DLD1 (cell line): Measurements from ENCODE around the gene USP31.
"Not testable (repeated sequence)": the region's sequence is repeated elsewhere in the genome, so short reads cannot be mapped to it uniquely, and the experiment has no call there.

Experiments used
- in situ Hi-C: cut with HindIII; loops from 2 replicates; pipeline ENCODE4 v1.10.0; 2017; ENCODE audit warnings: low sequenced_read_pairs

The USP31 gene

DNA sequence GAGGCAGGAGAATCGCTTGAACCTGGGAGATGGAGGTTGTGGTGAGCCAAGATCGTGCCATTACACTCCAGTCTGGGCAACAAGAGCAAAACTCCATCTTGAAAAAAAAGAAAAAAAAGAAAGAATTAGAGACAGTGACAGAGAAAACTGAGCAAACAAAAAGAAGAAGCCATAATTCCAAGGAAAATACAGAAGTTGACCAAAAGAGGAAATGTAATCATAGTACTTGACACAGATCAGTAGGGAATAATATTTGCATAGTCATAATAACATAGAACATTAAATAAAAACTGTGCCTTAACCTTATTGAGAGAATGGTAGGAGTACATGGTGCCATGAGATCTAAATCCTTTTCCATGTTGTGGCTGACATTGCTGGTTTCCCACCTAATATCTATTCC lies 14.7 kb upstream of the USP31 start:
- in situ Hi-C loops, result no loop called here

DNA sequence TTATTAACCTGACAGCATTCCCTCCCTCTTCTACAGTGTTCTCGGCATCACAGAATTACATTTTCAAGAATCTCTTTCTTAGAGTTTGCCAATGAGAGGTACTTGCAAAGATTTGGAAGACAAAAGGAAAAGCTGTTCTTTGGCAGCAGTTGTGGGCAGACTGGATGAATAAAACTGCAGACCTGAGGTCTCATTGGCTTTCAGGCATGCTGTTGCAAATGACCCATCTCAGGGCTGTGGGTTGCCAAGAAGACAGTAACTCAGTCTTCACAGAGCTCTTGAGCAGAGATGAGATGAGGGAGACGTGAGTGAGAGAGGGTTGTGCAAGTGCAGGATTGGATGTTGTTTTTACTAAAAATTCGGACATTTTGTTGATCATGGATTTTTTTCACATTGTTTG lies 11.3 kb upstream of the USP31 start:
- in situ Hi-C loops, result no loop called here

DNA sequence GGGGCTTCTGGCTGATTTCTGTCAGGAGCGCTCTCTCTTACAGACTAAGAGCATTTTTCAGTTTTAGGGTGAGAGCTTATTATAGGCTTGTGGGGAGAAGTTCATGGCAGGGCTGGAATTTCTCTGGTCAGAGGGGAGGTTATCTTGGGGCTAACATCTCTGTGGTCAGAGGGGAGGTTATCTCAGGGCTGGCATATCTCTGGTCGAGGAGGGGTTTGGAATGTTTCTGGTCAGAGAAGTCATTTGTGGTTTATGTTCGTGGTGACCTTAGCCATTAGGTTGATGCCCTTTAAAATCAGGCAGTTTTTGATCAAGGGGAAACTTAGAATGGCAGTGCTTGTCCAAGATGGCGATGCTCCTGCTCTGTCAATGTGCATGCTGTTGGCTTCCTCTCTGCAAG lies 10.8 kb upstream of the USP31 start:
- in situ Hi-C loops, result no loop called here

DNA sequence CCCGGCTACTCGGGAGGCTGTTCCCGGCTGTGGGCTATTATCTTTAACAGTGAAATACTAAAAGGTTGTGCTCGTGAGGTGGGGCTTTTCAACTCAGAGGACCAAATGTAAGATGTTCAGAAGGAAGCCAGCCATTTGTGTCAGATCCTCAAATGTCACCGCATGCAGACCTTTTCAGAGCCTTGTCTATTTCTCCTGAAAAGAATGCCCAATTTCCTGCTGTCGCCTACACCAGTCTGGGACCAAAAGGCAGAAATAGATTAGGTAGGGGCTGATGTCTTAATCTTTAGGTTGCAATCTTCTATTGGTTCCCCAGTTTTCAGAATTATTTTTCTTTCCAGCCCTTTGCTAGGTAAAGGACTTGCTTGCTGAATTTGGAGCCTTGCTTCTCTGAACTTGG lies 8.9 kb upstream of the USP31 start:
- in situ Hi-C loops, result no loop called here

DNA sequence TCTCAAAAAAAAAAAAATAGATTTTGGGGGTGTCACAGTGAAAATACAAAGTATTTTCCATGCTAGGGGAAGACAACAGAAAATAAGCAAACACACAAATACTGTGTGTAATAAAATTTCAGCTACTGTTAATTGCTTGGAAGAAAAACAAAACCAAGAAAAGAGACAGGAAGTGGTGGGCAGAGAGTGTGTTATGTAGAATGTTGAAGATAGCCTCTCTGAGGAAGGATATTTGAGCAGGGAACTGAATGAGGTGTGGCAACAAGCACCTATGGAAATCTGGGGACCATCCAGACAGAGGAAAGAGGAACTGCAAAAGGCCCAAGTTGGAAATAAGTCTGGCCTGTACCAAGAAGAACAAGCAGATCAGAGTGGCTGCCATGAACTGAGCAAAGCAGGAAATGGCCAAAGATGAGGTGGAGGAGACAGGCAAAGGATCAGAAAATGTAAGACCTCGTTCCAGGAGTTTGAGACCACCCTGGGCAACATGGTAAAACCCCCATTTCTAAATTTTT lies 7.8 kb upstream of the USP31 start:
- in situ Hi-C loops, result no loop called here

DNA sequence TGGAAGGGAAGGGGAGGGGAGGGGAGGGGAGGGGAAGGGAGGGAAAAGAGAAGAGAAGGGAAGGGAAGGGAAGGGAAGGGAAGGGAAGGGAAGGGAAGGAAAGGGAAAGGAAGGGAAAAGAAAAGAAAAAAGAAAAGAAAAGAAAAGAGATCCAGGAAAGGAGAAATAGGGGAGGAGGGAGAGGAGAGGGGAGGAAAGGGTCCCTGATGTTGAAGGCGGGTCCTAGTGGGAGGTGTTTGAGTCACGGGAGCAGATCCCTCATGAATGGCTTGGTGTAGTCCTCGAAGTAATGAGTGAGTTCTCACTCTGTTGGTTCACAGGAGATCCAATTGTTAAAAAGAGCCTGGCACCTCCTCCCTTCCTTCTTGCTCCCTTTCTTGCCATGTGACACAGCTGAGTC lies 6.9 kb upstream of the USP31 start:
- in situ Hi-C loops, result no loop called here

DNA sequence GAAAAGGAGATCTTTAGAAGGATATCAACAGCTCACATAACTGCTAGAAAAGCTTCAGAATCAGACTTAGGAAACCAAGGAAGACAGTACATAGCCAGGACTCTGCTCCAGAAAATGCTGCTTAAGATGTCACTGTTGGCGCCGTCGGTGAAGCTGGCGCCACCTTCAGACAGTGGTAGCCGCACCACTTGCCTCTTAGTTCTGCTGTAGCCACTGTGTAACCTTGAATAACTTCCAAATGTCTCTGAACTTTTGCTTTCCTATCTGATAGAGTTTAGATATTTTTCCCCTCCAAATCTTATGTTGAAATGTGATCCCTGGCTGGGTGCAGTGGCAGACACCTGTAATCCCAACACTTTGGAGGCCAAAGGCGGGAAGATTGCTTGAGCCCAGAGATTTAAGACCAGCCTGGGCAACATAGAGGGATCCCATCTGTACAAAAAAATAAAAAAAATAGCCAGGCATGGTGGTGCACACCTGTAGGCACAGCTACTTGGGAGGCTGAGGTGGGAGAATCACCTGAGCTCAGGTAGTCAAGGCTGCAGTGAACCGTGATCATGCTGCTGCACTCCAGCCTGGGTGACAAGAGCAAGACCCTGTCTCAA lies 6.3 kb upstream of the USP31 start:
- in situ Hi-C loops, result no loop called here

DNA sequence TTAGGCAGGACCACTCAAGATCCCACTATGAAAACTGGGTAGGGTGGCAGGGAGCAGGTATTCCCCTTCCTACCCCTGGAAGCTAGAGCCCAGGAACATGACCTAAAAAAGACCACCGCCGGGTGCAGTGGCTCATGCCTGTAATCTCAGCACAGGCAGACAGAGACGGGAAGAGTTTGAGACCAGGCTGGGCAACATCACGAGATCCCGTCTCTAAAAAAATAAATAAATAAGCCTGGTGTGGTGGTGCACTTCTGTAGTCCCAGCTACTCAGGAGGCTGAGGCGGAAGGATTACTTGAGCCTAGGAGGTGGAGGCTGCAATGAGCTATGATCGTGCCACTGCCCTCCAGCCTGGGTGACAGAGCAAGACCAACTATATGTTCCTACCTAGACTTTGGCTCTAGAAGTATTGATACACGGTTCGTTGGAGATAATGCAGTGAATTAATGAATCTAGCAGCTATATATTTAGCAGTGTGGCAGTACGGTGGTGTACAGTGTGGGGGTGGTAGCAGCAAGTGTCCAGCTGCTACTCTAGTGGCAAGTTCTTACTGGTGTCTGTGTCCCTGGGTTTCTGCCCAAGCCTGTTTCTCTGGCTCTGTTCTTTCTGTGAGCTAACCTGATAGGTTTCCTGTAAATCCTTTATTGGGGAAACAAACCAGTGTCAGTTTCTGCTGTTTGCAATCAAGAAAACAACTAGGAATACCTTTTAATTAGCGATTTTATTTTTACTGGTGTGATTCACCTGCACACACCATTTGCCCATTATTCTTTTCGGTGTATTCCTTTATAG lies 3.3 kb upstream of the USP31 start:
- in situ Hi-C loops, result no loop called here

DNA sequence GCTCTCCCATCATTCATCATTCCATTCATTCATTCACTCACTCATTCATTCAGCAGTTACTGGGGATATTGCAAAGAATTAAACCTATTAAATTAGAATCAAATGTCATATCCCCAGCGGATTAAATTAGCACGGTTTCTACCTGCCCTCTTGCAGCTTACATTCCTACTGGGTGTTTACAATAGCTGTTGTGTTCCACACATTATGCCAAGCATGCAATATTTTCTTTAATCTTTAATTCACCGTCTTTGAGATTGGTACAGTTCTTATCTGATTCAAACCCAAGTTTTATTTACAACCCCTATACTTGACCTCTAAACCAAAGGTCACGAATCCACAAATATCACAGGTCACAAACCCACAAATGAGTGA lies 727 bp upstream of the USP31 start:
- in situ Hi-C loops, result no loop called here

DNA sequence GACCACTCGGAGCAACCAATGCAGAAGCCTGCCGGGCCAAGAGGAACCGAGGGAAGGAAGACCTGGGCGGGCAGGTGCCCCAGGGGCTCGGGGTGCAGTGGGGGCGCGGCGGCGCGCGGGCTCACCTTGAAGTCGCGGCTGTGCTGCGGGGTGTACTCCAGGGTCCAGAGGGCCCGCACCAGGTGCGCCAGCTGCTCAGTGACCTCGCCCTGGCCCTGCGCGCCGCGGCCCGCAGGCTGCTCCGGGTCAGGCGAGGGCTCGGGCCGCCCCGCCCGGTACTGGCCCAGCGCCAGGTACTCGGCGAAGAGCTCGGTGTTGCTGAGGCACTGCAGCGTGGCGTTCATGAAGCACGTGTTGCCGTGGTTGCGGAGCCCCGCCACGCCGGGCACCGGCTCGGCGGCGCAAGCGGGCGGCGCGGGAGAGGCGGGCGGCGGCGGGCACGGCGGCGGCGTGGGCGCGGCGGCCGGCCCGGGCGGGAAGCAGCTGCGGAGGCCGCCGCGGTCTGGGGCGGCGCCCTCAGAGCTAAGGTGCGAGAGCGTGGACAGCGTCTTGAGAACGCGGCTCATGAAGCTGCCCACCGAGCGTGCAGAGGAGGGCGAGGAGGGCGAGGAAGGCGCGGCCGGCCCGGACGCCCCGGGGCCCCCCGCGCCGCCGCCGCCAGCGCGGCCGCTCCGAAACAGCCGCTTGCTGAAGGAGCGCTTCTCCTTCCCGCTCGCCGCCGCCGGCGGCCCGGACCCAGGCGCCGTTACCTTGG lies 562 bp downstream of the USP31 start:
- in situ Hi-C loops, result no loop called here

DNA sequence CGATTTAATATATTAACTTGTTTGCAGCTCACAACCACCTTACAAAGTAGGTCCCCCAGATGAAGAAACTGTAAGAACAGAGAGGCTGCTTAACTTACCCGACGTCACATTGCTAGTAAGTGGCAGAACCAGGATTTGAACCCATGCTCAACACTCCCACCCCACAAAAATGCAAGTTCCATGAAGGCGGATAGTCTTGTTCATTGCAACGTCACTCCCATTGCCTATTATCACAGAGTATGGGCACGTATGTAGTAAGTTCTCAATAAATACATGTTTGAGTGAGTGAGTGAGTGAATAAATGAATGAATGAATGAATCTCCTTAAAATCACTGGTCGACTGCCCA lies 1.1 kb downstream of the USP31 start:
- in situ Hi-C loops, result no loop called here

DNA sequence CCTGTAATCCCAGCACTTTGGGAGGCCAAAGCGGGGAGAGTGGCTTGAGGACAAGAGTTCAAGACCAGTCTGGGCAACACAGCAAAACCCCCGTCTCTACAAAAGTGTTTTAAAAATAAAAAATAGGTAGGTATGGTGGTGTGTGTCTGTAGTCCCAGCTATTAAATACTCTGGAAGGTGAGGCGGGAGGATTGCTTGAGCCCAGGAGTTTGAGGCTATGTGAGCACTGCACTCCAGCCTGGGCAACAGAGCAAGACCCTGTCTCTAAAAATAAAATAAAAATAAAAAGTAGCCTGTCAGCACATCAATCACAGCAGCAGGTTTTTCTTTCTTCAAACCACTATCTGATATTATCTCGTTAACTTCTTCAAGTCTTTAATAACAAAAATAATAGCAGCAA lies 1.6 kb downstream of the USP31 start:
- in situ Hi-C loops, result no loop called here

DNA sequence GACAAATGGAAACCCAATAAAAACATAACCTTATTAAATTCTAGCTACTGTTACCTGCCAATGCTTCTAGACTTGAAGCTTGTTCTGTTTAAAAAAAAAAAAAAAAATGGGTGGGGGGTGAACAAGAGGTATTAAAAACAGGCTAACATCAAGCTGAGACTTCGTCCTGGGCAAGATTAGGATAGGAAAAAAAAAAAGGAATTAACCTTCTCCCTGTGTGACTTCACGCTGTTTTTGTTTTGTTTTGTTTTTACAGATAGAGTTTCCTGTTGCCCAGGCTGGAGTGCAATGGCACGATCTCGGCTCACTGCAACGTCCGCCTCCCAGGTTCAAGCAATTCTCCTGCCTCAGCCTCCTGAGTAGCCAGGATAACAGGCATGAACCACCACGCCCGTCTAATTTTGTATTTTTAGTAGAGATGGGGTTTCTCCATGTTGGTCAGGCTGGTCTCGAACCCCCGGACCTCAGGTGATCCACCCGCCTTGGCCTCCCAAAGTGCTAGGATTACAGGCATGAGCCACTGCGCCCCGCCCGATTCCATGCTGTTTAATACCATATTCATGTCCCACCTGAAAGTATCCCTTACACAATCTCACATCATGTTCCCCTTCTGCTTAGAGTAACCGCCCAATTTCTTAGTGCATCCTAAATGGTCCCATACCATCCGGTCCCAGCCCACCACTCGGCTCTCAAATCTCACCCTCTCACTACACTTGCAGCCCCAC lies 2.2 kb downstream of the USP31 start:
- in situ Hi-C loops, result no loop called here

DNA sequence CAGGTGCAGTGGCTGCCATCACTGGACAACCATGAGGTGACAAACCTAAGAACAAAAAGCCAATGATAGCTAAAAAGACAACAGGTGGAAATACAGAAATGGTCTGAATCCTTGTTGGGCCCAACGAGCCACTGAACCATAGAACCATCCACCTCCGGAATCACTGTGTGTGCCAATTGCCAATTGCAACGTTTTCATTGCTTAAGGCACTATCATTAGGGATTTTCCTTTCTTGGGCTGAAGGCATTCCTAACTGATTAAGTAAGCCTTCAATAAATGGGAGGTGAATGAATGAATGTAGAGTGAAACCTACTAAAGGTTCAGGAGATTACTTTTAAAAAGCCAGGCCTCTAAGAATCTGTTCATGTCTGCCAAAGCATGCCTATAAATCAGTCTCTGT lies 3.6 kb downstream of the USP31 start:
- in situ Hi-C loops, result no loop called here

DNA sequence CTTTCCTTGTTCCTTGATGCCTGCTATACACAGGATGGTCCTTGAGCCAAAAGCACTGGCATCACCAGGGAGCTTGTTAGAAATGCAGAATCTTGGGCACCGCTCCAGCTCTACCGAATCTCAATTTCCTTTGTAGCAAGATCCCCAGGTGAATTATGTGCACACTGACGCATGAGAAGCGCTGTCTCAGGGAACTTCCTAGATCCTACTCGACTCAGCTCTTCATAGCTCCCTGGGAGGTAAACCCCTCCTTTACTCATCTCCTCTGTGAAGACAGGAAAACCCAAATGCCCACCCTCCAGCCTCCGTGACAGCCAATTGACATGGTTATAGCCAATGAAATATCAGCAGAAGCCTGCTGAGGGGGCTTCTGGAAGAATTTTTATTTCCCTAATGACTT lies 4.1 kb downstream of the USP31 start:
- in situ Hi-C loops, result no loop called here

DNA sequence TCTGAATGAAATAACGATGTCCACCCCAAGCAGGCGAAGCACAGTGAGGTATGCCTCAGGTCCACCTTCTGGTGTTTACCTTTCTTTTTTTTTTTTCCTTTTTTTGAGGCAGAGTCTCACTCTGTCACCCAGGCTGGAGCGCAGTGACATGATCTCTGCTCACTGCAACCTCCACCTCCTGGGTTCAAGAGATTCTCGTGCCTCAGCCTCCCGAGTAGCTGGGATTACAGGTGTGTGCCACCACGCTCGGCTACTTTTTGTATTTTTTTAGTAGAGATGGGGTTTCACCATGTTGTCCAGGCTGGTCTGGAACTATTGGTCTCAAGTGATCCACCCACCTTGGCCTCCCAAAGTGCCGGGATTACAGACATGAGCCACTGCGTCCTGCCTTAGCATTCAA lies 4.9 kb downstream of the USP31 start:
- in situ Hi-C loops, result not testable (repeated sequence)

DNA sequence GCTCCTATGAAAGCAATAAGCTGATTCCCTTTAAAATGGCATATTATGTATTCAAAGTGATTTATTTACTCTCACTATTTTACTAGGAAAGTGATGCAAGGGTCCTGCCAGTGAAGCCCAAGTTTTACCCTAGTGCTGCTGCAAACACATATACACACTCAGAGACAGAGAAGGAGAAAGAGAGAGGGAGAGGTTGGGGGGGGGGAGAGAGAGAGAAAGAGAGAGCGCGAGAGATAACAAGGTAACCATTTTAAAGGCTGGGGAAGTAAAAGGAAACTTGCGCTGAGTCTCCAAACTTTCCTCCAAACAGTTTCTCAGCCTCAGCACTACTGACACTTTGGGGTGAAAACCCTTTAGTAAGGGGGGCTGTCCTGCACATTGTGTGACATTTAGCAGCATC lies 5.9 kb downstream of the USP31 start:
- in situ Hi-C loops, result no loop called here

DNA sequence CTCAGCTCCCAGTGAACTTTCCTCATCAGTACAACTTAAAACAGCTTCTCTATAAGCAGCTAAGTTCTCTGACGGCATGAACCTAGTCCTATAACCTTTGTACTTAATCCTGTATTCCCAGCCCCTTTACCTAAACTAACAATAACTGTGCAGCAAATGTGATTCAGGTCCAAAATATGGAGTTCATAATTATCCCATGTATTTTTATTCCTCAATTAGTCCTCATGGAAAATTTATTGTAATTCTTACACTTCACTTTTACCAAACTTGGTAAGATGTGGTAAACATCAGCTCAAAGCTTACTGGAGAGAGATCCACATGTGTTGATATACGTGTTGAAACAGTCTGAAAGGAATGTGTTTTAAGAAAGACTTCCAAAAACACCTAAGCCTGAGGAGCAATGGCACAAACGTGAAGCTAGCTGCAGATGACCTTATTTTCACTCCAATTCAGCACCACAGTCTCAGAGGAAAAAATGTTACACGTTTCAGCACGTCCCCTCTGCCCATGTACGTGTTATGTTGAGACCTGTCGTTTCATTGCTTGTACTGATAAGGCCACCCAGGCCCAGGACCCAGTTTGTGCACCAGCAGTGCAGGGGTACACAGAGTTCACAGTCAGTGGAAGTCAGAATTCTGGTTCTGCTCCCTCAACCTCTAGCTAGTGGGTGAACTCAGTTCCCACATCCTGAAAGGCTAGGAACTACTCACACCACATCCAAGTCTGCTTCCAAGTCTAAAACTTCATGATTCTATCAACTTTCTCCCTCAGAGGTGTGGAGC lies 7.1 kb downstream of the USP31 start:
- in situ Hi-C loops, result no loop called here

DNA sequence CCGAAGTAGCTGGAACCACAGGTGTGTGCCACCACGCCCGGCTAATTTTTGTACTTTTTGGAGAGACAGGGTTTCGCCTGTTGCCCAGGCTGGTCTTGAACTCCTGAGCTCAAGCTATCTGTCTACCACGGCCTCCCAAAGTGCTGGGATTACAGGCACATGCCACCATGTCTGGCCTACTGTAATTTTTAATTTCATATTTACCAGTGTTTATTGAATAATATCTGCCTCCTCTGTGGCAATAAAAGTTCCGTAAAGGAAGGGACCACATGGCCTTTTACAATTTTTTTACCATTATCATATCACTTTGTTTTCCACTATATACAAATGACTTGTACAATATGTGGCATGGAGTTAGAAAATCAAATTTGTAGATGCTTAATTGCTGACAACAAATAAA lies 7.8 kb downstream of the USP31 start:
- in situ Hi-C loops, result no loop called here

DNA sequence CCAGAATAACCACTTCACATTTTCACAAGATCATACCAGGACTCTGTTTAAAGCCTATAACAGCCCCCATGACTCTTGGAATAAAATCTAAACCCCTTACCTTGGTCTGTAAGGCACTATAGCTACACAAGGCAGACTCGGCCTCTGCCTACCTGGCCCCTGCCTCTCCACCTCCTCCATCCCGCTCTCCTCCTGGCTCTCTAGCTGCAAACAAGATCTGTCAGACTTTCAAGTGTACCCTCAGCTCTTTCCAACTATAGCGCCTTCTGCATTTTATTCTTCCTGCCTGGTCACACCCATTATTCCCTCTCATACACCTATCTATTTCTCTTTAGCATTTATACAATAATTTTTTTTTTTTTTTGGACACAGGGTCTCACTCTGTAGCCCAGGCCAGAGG lies 8.2 kb downstream of the USP31 start:
- in situ Hi-C loops, result no loop called here

DNA sequence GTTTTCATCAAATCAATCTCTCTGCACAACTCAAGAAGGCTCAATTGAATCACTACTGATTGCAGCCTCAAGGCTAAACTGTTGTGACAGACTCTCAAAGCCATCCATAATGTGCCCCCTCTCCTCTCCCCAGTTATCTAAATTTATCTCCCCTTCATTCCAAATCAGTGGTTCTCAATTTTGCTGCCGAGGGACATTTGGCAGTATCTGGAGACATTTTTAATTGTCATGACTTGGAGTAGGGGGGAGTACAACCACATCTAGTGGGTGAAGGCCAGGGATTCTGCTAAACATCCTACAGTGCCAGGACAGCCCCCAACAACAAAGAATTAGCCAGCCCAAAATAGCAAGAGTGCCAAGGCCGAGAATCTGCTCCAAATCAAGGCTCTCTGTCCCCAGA lies 9.1 kb downstream of the USP31 start:
- in situ Hi-C loops, result no loop called here
